Lower lobe of right lung (tissue), 2 donors: ENCODE data around the gene HAPLN3. TPM values are rescaled to one million over a fixed set of nuclear protein-coding genes. Genes with fewer than 3 reads are reported as not detected.
"Not testable (repeated sequence)": the region's sequence is repeated elsewhere in the genome, so short reads cannot be mapped to it uniquely, and the experiment has no call there.

Source experiments
- ATAC-seq, 2 donors: fragments of 200-7000 bp; cut with Tn5 transposase; one replicate each; pipeline ENCODE4 v1.9.1; 2020 to 2022; ENCODE audit warnings: mild to moderate bottlenecking in 2 of 2, moderate library complexity in 2 of 2
- DNase-seq: peaks from one replicate; pipeline ENCODE4 v3.0.0-alpha.2; 2020
- H3K27ac ChIP-seq: fragments of 200-600 bp; one replicate; pipeline ENCODE4 v1.8.0; 2022
- H3K27me3 ChIP-seq: fragments of 200-600 bp; one replicate; pipeline ENCODE4 v1.8.0; 2022; ENCODE audit warnings: low read depth
- H3K36me3 ChIP-seq: fragments of 200-600 bp; one replicate; pipeline ENCODE4 v1.8.0; 2022; ENCODE audit warnings: mild to moderate bottlenecking
- H3K4me1 ChIP-seq: fragments of 200-600 bp; one replicate; pipeline ENCODE4 v1.8.0; 2022
- H3K4me3 ChIP-seq: fragments of 200-600 bp; one replicate; pipeline ENCODE4 v1.8.0; 2022; ENCODE audit warnings: mild to moderate bottlenecking
- H3K9me3 ChIP-seq: fragments of 200-600 bp; one replicate; pipeline ENCODE4 v1.8.0; 2022
- CTCF ChIP-seq: fragments of 200-600 bp; IDR thresholded peaks from one replicate; pipeline ENCODE4 v1.8.0; 2022; ENCODE audit warnings: antibody characterized with exemption, mild to moderate bottlenecking
- intact Hi-C: fragments of 100-400 bp; cut with DNase I; formaldehyde crosslinking; loops from one replicate; pipeline ENCODE4 v1.11.0; 2022
- total RNA-seq: library from RNA; stranded (reverse); fragmentation: NEBNext Ultra II Directional; extraction: Animal tissue kit (Norgen Biotek cat#: 25700); gene quantifications from one replicate; pipeline ENCODE4 v1.2.1, GENCODE V29; 2021
- donor health status: DM: no; HTN: yes; CAD: no; lungs with severe emphysema.

HAPLN3 gene
- total RNA-seq, 1 donor from 2014 or later = 2.7 TPM

GRCh38 chr15:88932875-88933330 lies 37.6 kb upstream of the HAPLN3 start:
- no peaks in the 10 kb centered on the region for H3K9me3 ChIP-seq
- no peaks in the 10 kb centered on the region for H3K27me3 ChIP-seq
- no peak overlapping the region for H3K4me3 ChIP-seq
- no peaks in the 10 kb centered on the region for H3K36me3 ChIP-seq
- DNase-seq (no peak), ATAC-seq (no peak)
- TF ChIP-seq CTCF = no peak
- intact Hi-C loops = no loop called here
- no peak overlapping the region for H3K27ac ChIP-seq
- H3K4me1 ChIP-seq = no peaks in the 10 kb centered on the region

GRCh38 chr15:88932271-88932874 lies 37.0 kb upstream of the HAPLN3 start:
- H3K9me3 ChIP-seq = no peaks in the 10 kb centered on the region
- no peaks in the 10 kb centered on the region for H3K27me3 ChIP-seq
- no peaks in the 10 kb centered on the region for H3K4me1 ChIP-seq
- no peaks in the 10 kb centered on the region for H3K36me3 ChIP-seq
- DNase-seq = no peak
- no peak overlapping the region for H3K27ac ChIP-seq
- no peak for TF ChIP-seq CTCF
- ATAC-seq = no peak
- intact Hi-C loops = no loop called here
- no peak overlapping the region for H3K4me3 ChIP-seq

GRCh38 chr15:88930579-88930978 lies 35.2 kb upstream of the HAPLN3 start:
- no peak for ATAC-seq
- intact Hi-C loops = no loop called here
- H3K9me3 ChIP-seq = no peaks in the 10 kb centered on the region

GRCh38 chr15:88929358-88930098 lies 34.2 kb upstream of the HAPLN3 start:
- H3K36me3 ChIP-seq, H3K27me3 ChIP-seq, H3K4me1 ChIP-seq, H3K4me3 ChIP-seq, ATAC-seq, H3K9me3 ChIP-seq, DNase-seq, intact Hi-C loops, H3K27ac ChIP-seq: not testable (repeated sequence)

More at GRCh38 chr15:88930579-88930978, 35.2 kb upstream of the HAPLN3 start:
- TF ChIP-seq CTCF = no peak
- H3K36me3 ChIP-seq = no peaks in the 10 kb centered on the region
- DNase-seq = no peak
- no peak overlapping the region for H3K4me3 ChIP-seq
- no peaks in the 10 kb centered on the region for H3K27me3 ChIP-seq
- H3K4me1 ChIP-seq = no peaks in the 10 kb centered on the region
- H3K27ac ChIP-seq = no peak overlapping the region

DNA sequence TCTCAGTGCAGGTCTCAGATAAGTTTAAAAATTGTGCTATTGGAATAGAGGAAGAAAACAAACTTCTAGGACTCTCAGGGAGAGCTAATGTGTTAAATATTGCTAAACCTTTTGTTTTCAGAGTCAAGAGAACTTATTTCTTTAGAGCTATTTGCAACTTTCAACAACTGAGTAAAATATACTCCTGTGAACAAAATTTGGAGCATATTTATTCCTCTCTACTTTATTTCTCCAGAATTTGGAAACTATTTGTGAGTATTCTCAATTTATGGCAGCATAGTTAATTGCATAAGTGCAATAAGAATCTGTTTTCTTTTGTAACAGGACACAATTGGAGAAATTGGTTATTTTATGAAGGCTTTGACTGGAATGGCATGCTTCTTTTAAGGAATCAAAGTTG lies 32.8 kb upstream of the HAPLN3 start:
- H3K36me3 ChIP-seq, H3K9me3 ChIP-seq, H3K4me3 ChIP-seq, H3K4me1 ChIP-seq, DNase-seq, ATAC-seq, H3K27me3 ChIP-seq, H3K27ac ChIP-seq, intact Hi-C loops: not testable (repeated sequence)

GRCh38 chr15:88925648-88926047 lies 30.3 kb upstream of the HAPLN3 start:
- H3K27ac ChIP-seq, DNase-seq, H3K27me3 ChIP-seq, H3K4me3 ChIP-seq, H3K36me3 ChIP-seq, H3K4me1 ChIP-seq, ATAC-seq, H3K9me3 ChIP-seq, intact Hi-C loops: not testable (repeated sequence)

DNA sequence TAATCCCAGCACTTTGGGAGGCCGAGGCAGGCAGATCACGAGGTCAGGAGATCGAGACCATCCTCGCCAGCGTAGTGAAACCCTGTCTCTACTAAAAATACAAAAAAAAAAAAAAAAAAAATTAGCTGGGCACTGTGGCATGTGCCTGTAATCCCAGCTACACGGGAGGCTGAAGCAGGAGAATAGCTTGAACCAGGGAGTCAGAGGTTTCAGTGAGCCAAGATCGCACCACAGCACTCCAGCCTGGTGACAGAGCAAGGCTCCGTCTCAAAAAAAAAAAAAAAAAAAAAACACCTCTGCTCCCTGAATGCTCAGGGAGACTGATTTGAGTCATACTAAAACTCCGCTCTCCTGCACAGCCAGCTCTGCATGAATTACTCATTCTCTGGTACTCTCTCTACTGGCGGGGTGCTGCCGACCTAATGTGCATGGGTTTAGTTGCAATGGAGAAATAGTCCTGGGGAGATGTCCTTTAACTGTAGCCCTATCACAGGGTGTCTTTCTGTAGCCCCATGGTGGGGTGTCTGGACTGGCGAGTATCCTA lies 25.6 kb upstream of the HAPLN3 start:
- H3K36me3 ChIP-seq, intact Hi-C loops, DNase-seq, H3K4me1 ChIP-seq, H3K27me3 ChIP-seq, H3K4me3 ChIP-seq, ATAC-seq, H3K27ac ChIP-seq, H3K9me3 ChIP-seq: not testable (repeated sequence)
